Skeletal muscle tissue (tissue), 4 donors: ENCODE measurements around the gene IL17RD. TPM values are rescaled to one million over a fixed set of nuclear protein-coding genes. Genes with fewer than 3 reads are reported as not detected.
"Not testable (repeated sequence)": the region's sequence is repeated elsewhere in the genome, so short reads cannot be mapped to it uniquely, and the experiment has no call there.

ENCODE experiments used
- H3K27ac ChIP-seq: one replicate; pipeline ENCODE4 v1.7.0; 2013; ENCODE audit warnings: mild to moderate bottlenecking, low read depth, low read length, inconsistent platforms
- H3K27me3 ChIP-seq, 3 donors: one replicate each; pipeline ENCODE4 v1.7.0; 2013; ENCODE audit warnings: low read length in 3 of 3; ENCODE audit not compliant: control insufficient read depth in 3 of 3, insufficient read depth in 3 of 3
- H3K36me3 ChIP-seq, 3 donors: one replicate each; pipeline ENCODE4 v1.7.0; 2013; ENCODE audit warnings: low read length in 3 of 3; ENCODE audit not compliant: control insufficient read depth in 3 of 3, insufficient read depth in 3 of 3
- H3K4me1 ChIP-seq, 3 donors: one replicate each; pipeline ENCODE4 v1.7.0; 2013; ENCODE audit warnings: low read length in 3 of 3, mild to moderate bottlenecking in 3 of 3; ENCODE audit not compliant: control insufficient read depth in 3 of 3, insufficient read depth in 3 of 3
- H3K4me3 ChIP-seq, 3 donors: one replicate each; pipeline ENCODE4 v1.7.0; 2013; ENCODE audit warnings: low read length in 3 of 3
- H3K9ac ChIP-seq, 3 donors: one replicate each; pipeline ENCODE4 v1.7.0; 2013; ENCODE audit warnings: low read length in 3 of 3, mild to moderate bottlenecking in 3 of 3, moderate library complexity in 2 of 3, low read depth in 1 of 3
- H3K9me3 ChIP-seq, 3 donors: one replicate each; pipeline ENCODE4 v1.7.0; 2013; ENCODE audit warnings: low read length in 3 of 3; ENCODE audit not compliant: control insufficient read depth in 3 of 3
- total RNA-seq: library from RNA; depleted of rRNA; stranded (reverse); fragments of >200 nt; gene quantifications from one replicate; pipeline ENCODE4 v1.2.3, GENCODE V29; 2014
- donor health status: Osteomylitis.

The IL17RD gene
- total RNA-seq, 1 donor from 2014 or later = 18.8 TPM

DNA sequence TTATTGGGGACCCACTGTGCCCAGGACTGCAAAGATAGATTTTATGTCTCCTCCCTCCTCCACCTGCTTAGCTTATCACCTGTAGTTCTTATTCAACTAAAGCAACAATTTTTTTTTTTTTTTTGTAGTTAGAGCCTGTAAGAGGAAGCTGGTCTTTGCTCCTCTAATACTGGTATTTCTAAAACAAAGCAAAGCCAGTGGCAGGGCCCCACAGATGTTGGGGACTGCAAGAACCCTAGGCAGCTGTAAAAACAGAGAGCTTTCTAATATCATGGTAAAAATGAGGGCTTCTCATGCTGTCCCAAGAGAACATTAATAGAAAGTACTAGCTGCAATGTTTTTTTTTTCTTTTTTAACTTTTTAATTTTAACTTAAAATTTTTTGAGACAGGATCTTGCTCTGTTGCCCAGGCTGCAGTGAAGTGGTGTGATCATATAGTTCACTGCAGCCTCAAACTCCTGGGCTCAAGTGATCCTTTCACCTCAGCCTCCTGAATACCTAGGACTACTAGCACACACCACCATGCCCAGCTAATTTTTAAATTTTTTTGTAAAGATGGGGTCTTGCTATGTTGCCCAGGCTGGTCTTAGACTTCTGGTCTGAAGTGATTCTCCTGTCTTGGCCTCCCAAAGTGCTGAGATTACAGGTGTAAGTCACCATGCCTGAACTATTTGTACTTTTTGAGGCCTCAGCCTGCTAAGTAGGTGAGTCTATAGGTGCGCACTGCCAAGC lies 77.6 kb downstream of the IL17RD start:
- Histone ChIP-seq H3K4me1 (no peaks in the 10 kb centered on the region), H3K27me3 (no peaks in the 10 kb centered on the region)

DNA sequence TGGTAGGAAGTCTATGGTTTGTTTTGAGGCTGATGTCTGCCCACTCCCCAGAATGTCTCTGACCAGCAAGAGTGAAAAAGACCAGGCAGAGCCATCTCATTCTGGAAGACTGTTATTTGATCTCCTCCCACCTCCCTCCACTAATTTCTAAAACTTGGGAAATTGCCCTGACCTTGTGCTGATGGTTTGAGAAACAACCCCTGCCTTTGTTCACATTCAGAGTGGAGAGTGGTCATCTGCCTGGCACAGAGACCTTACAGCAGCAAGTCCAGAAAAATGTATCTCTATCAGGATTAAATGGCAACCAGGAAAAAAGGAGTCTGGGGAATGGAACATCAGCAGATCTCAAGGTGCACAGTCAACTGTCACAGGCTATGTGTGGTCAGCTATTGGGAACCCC lies 79.0 kb downstream of the IL17RD start:
- Histone ChIP-seq H3K27ac (no peak overlapping the region), H3K27me3 (no peaks in the 10 kb centered on the region), H3K9me3 (no peaks in the 10 kb centered on the region), H3K4me1 (no peaks in the 10 kb centered on the region), H3K9ac (no peak overlapping the region), H3K36me3 (no peaks in the 10 kb centered on the region), H3K4me3 (no peak overlapping the region)

More for the DNA sequence above, 77.6 kb downstream of the IL17RD start:
- no peaks in the 10 kb centered on the region for H3K36me3 ChIP-seq
- no peak overlapping the region for H3K27ac ChIP-seq
- no peak overlapping the region for H3K4me3 ChIP-seq
- no peaks in the 10 kb centered on the region for H3K9me3 ChIP-seq
- no peak overlapping the region for H3K9ac ChIP-seq

DNA sequence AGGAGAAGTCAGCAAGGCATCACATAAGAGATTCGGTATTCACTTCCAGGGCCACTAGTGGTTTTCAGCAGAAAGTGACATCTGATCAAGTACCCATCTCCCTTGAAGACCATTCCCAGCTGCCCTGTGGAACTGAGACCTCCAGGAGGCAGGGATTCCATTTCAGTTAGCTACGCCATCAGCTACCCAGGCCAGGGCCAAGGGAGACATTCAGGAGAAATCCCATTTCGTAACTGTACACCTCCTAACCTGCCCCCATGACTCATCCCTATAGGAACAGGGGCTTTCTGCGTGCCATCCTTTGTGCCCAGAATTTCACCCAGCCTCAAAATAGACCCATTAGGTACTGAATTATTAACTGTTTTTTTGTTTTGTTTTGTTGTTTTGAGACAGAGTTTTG lies 79.9 kb downstream of the IL17RD start:
- no peak overlapping the region for H3K9ac ChIP-seq
- no peaks in the 10 kb centered on the region for H3K9me3 ChIP-seq
- peaks cover 0 to 2% (median 0%) of the 10 kb centered on the region in 3 donors for H3K27me3 ChIP-seq
- no peak overlapping the region for H3K4me3 ChIP-seq
- H3K27ac ChIP-seq = no peak overlapping the region
- H3K4me1 ChIP-seq = no peaks in the 10 kb centered on the region
- H3K36me3 ChIP-seq = no peaks in the 10 kb centered on the region

DNA sequence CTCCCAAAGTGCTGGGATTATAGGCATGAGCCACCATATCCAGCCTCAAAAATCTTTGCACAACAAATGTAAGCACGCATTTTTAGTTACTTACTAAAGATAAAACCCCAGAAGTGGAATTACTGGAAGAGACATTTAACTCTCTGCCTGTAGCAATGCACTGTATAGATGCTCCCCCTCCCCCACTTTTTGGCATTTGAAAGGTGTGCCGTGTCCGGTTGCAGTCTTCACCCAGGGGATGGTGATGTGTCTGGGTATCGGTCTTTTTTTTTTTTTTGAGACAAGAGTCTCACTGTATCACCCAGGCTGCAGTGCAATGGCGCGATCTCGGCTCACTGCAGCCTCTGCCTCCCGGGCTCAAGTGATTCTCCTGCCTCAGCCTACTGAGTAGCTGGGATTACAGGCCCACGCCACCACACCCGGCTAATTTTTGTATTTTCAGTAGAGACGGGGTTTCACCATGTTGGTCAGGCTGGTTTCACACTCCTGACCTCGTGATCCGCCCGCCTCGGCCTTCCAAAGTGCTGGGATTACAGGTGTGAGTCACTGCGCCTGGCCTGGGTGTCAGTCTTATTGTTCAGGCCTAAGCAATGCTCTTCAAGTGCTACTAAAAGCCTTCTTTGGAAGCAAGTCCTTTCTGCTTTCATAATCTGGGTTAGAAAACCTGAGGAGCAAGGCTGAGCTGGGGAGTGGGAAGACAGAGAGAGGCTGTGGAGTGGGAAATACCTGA lies 81.7 kb downstream of the IL17RD start:
- not testable (repeated sequence) for H3K36me3 ChIP-seq, H3K4me3 ChIP-seq, H3K27me3 ChIP-seq, H3K9me3 ChIP-seq, H3K9ac ChIP-seq, H3K27ac ChIP-seq
- peaks cover under 1 to 11% (median 10%) of the 10 kb centered on the region in 3 donors for H3K4me1 ChIP-seq

DNA sequence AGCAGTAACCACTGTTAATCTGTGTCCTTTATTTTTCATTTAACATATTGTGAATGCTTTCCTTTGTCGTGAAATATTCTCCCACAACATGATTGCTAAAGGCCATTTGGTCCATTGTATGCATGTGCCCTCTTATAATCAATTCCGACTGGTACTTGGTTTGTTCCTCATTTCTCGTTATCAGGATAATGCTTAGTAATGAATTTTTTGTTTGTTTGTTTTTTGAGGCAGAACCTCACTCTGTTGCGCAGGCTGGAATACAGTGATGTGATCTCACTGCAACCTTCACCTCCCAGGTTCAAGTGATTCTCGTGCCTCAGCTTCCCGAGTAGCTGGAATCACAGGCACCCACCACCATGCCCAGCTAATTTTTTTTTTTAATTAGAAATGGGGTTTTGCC lies 82.7 kb downstream of the IL17RD start:
- Histone ChIP-seq H3K36me3 (no peaks in the 10 kb centered on the region), H3K9me3 (no peaks in the 10 kb centered on the region), H3K9ac (no peak overlapping the region), H3K4me3 (no peak overlapping the region), H3K4me1 (peaks cover 8 to 20% (median 14%) of the 10 kb centered on the region in 3 donors), H3K27me3 (peaks cover 0 to 14% (median 13%) of the 10 kb centered on the region in 3 donors), H3K27ac (no peak overlapping the region)

DNA sequence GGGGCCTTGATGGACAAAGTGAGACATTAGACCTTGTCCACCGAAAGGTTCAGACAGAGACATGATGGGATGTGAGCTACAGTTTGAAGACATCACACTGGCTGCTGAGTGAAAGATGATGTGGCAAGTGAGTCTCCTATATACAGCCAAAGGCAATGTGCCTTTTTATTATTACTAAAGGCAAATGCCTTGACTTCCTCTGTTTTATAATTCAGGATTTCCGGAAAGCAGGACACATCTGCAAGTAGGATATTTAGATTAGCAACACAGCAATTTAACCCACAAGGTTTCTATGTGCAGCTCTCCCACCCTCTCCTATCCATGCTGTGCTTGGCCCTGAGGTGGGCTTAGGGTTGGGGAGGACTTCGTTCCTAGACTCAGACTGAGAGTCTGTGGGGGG lies 84.0 kb downstream of the IL17RD start:
- Histone ChIP-seq H3K4me3 (no peak overlapping the region), H3K27me3 (peaks cover 0 to 23% (median 22%) of the 10 kb centered on the region in 3 donors), H3K36me3 (no peaks in the 10 kb centered on the region), H3K9ac (no peak overlapping the region), H3K4me1 (peaks cover 8 to 20% (median 14%) of the 10 kb centered on the region in 3 donors), H3K9me3 (no peaks in the 10 kb centered on the region), H3K27ac (no peak overlapping the region)

DNA sequence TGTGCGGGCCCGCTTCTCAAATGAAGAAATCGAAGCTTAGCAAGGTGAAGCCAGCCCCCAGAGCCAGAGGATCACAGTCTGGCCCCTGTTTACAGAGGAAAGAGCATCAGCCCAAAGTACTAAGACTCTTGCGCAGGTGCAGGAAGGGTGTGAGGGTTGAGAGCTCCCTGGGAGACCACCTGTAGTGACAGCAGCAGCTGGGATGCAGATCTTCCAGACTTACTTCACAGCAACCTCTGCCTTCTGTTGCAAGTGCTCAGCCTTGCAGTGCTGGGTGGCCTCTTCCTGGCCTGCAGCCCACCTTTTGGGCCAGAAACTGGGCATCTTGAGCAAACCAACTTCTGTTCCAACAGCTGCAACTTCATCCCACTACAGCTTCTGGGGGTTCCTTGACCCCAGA lies 85.0 kb downstream of the IL17RD start:
- H3K9ac ChIP-seq = no peak overlapping the region
- H3K4me1 ChIP-seq = peaks cover 8 to 20% (median 14%) of the 10 kb centered on the region in 3 donors
- H3K27me3 ChIP-seq = peaks cover 0 to 26% (median 24%) of the 10 kb centered on the region in 3 donors

DNA sequence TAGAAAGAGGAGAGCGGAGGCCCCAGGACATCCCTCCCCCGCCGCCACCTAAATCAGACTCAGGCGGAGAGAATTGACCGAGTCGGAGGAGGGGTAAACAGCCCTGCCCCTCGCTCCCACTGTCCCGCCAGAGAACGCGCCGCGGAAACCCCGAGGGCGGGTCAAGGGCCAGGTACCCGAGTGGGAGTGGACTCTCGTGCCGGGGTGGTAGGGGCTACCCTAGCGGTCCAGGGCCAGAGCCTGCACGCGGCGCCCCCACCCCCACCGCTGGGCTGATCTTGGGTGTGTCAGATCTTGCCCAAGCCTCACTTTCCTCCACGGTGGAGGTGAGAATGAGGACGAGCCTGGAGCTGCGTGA lies 85.7 kb downstream of the IL17RD start:
- Histone ChIP-seq H3K9ac (peak overlapping the region in 1 of 3 donors; percentile 62), H3K9me3 (no peaks in the 10 kb centered on the region), H3K4me1 (peaks cover 8 to 20% (median 14%) of the 10 kb centered on the region in 3 donors), H3K27me3 (peaks cover 0 to 31% (median 31%) of the 10 kb centered on the region in 3 donors), H3K4me3 (peak overlapping the region; percentile 54 to 79 (median 56)), H3K27ac (no peak overlapping the region), H3K36me3 (no peaks in the 10 kb centered on the region)

More for the DNA sequence above, 85.0 kb downstream of the IL17RD start:
- no peak overlapping the region for H3K27ac ChIP-seq
- H3K4me3 ChIP-seq = no peak overlapping the region
- no peaks in the 10 kb centered on the region for H3K36me3 ChIP-seq
- no peaks in the 10 kb centered on the region for H3K9me3 ChIP-seq

DNA sequence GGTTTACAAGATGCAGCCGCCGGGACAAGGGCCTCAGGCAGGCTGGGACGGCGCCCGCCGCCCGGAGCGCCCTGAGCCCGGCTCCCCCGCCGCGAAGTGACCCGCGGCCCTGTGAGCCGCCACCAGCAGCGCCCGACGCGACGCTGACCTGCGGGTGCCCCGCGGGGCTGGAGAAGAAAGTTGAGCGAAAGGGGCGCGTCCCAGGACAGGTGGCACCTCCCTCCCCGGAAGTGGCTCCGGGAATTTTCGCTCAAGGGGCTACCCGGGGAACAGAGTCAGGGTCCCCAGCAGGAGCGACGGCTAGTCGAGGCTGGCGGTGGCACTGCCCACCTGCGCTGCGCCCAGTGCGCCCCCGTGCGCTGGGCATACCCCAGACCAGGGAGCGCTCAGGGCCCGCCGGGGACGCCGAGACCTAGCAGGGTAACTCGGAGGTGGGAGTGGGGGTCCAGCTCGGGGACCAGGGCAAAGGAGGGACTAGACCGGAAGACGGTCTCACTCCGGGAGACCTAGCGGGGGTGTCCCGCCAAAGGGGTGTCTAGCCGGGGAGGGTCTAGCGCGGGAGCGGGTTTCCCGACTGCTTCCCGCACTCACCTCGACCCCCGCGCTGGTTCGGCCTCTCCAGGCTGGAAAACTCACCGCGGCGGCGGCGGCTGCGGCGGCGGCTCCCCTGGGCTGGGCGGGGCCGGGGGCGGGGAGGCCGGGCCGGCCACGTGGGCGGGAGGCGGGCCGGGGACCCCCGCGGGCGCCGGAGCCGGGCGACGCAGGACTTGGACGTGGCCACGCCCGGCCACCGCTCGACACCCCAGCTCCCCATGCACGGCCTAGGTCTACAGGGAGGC lies 86.3 kb downstream of the IL17RD start:
- Histone ChIP-seq H3K4me1 (peaks cover 8 to 20% (median 14%) of the 10 kb centered on the region in 3 donors), H3K27ac (no peak overlapping the region), H3K36me3 (no peaks in the 10 kb centered on the region), H3K9me3 (no peaks in the 10 kb centered on the region), H3K27me3 (peaks cover 0 to 31% (median 31%) of the 10 kb centered on the region in 3 donors), H3K4me3 (peak overlapping the region; percentile 79 to 83 (median 81)), H3K9ac (peak overlapping the region; percentile 70 to 79 (median 71))
